ENCODE measurements around the gene ABHD1. TPM values are rescaled to one million over a fixed set of nuclear protein-coding genes. Genes with fewer than 3 reads are reported as not detected.

The ABHD1 gene
- total RNA-seq, 1 donor from 2014 or later, result not detected

- H3K36me3 ChIP-seq (ENCODE audit: control insufficient read depth, insufficient read depth, low read length), result peaks cover 6% of the 10 kb centered on the region
- FAIRE-seq, result no peak
- peaks cover 2% of the 10 kb centered on the region for H3K27me3 ChIP-seq (ENCODE audit: control insufficient read depth, insufficient read depth, low read length)
- H3K4me3 ChIP-seq (ENCODE audit: low read depth, low read length), result no peak overlapping the region
- no peak for TF ChIP-seq CTCF (IDR thresholded peaks at IDR 0.05; ENCODE audit: insufficient read depth, low read length, severe bottlenecking)
- DNase-seq (ENCODE audit: low read depth), result no peak
Observed at GRCh38 chr2:27136751-27137150, 13.1 kb downstream of the ABHD1 start.

GRCh38 chr2:27137322-27137935, 13.8 kb downstream of the ABHD1 start:
- no peak overlapping the region for H3K4me3 ChIP-seq (ENCODE audit: low read depth, low read length)
- H3K36me3 ChIP-seq (ENCODE audit: control insufficient read depth, insufficient read depth, low read length), result peaks cover under 1% of the 10 kb centered on the region
- DNase-seq (ENCODE audit: low read depth) (no peak), FAIRE-seq (no peak)
- TF ChIP-seq CTCF (IDR thresholded peaks at IDR 0.05; ENCODE audit: insufficient read depth, low read length, severe bottlenecking), result no peak
- peaks cover 2% of the 10 kb centered on the region for H3K27me3 ChIP-seq (ENCODE audit: control insufficient read depth, insufficient read depth, low read length)

- DNase-seq (ENCODE audit: low read depth) (no peak), FAIRE-seq (no peak)
- H3K36me3 ChIP-seq (ENCODE audit: control insufficient read depth, insufficient read depth, low read length), result no peaks in the 10 kb centered on the region
- no peak overlapping the region for H3K4me3 ChIP-seq (ENCODE audit: low read depth, low read length)
- peaks cover 2% of the 10 kb centered on the region for H3K27me3 ChIP-seq (ENCODE audit: control insufficient read depth, insufficient read depth, low read length)
- TF ChIP-seq CTCF (IDR thresholded peaks at IDR 0.05; ENCODE audit: insufficient read depth, low read length, severe bottlenecking), result no peak
Observed at GRCh38 chr2:27138111-27138510, 14.5 kb downstream of the ABHD1 start.

GRCh38 chr2:27139310-27139709, 15.7 kb downstream of the ABHD1 start, which contains the start of gene PRR30:
PRR30 (minus strand) TSS chr2:27139410; CDS start chr2:27138329, 1,081 bp downstream.
- Histone ChIP-seq H3K27me3 (ENCODE audit: control insufficient read depth, insufficient read depth, low read length) (peaks cover 2% of the 10 kb centered on the region), H3K36me3 (ENCODE audit: control insufficient read depth, insufficient read depth, low read length) (no peaks in the 10 kb centered on the region), H3K4me3 (ENCODE audit: low read depth, low read length) (no peak within 1 kb of the TSS)
- no peak for FAIRE-seq
- no peak for DNase-seq (ENCODE audit: low read depth)
- no peak for TF ChIP-seq CTCF (IDR thresholded peaks at IDR 0.05; ENCODE audit: insufficient read depth, low read length, severe bottlenecking)

- TF ChIP-seq CTCF (IDR thresholded peaks at IDR 0.05; ENCODE audit: insufficient read depth, low read length, severe bottlenecking), result no peak
- H3K36me3 ChIP-seq (ENCODE audit: control insufficient read depth, insufficient read depth, low read length), result no peaks in the 10 kb centered on the region
- H3K27me3 ChIP-seq (ENCODE audit: control insufficient read depth, insufficient read depth, low read length), result no peaks in the 10 kb centered on the region
- H3K4me3 ChIP-seq (ENCODE audit: low read depth, low read length), result no peak overlapping the region
- DNase-seq (ENCODE audit: low read depth) (no peak), FAIRE-seq (no peak)
Observed at GRCh38 chr2:27143285-27143684, 19.7 kb downstream of the ABHD1 start.

- DNase-seq (ENCODE audit: low read depth), result no peak
- no peak for TF ChIP-seq CTCF (IDR thresholded peaks at IDR 0.05; ENCODE audit: insufficient read depth, low read length, severe bottlenecking)
- H3K27me3 ChIP-seq (ENCODE audit: control insufficient read depth, insufficient read depth, low read length), result no peaks in the 10 kb centered on the region
- no peaks in the 10 kb centered on the region for H3K36me3 ChIP-seq (ENCODE audit: control insufficient read depth, insufficient read depth, low read length)
- no peak for FAIRE-seq
- H3K4me3 ChIP-seq (ENCODE audit: low read depth, low read length), result no peak overlapping the region
Observed at GRCh38 chr2:27145682-27146081, 22.1 kb downstream of the ABHD1 start.
